BJ (cell line): ENCODE data around the gene DEFB132. TPM values are rescaled to one million over a fixed set of nuclear protein-coding genes. Genes with fewer than 3 reads are reported as not detected.

ENCODE experiments used
- CTCF ChIA-PET: fragments of 350-600 bp; formaldehyde crosslinking; extraction: SDS; loops from one replicate; lab custom pipeline; 2021; ENCODE audit warnings: antibody characterized with exemption, inconsistent platforms; lab: Yijun Ruan, JAX
- POLR2A ChIA-PET: fragments of 300-600 bp; sonication (Branson Sonifier 250); formaldehyde crosslinking; extraction: SDS; loops from one replicate; lab custom pipeline; 2021; ENCODE audit warnings: antibody characterized with exemption; lab: Charles Lee
- DNase-seq: peaks from one replicate; pipeline ENCODE4 v3.0.0-alpha.2; 2011; ENCODE audit warnings: low read depth
- H3K27me3 ChIP-seq: 2 replicates; pipeline ENCODE4 v1.6.0; 2011; ENCODE audit warnings: low read length; ENCODE audit not compliant: control insufficient read depth, insufficient read depth
- H3K36me3 ChIP-seq: 2 replicates; pipeline ENCODE4 v1.5.1; 2011; ENCODE audit warnings: low read length; ENCODE audit not compliant: control insufficient read depth, insufficient read depth
- H3K4me3 ChIP-seq: 2 replicates; pipeline ENCODE4 v1.5.1; 2011; ENCODE audit warnings: low read depth, mild to moderate bottlenecking, control low read depth, low read length
- polyA minus RNA-seq: library from RNA; depleted of rRNA, polyadenylated mRNA; stranded (reverse); fragments of >200 nt; gene quantifications from 2 replicates; pipeline ENCODE4 v1.2.3, GENCODE V29; 2011; rRNA and poly(A)+ RNA removed
- polyA plus RNA-seq: library from polyadenylated mRNA; depleted of rRNA; stranded (reverse); fragments of >200 nt; gene quantifications from 2 replicates; pipeline ENCODE4 v1.2.3, GENCODE V29; 2011; rRNA removed
- TF ChIP-seq, protein P1 (sequence below): IDR thresholded peaks from 2 replicates; pipeline ENCODE4 v1.5.1; 2011; ENCODE audit warnings: low read depth, mild to moderate bottlenecking, control low read depth, inconsistent platforms, low read length, moderate library complexity; ENCODE audit not compliant: insufficient read depth

DEFB132 gene, protein sequence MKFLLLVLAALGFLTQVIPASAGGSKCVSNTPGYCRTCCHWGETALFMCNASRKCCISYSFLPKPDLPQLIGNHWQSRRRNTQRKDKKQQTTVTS
- polyA plus RNA-seq (not detected in 2 replicates), polyA minus RNA-seq (not detected in 2 replicates)

DNA sequence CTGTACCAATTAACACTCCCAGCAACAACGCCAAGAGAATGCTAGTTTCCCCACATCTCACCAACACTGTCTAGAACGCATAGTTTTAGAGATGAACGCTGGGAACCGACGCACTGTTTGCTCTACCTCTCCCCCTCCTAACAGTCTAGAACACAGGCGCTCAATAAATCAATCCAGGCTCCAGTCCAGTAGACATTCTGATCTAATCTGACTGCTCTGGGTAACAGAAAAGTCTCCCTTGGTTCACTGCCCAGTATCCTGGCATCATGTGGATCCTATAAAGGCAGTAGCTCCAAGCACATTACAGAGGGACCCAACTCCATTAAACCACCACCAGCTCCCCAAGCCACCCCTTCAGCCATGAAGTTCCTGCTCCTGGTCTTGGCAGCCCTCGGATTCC, at the start of gene DEFB132:
DEFB132 (plus strand) TSS at position 306 of the 400 bp plus-strand sequence; CDS start at position 361, 55 bp downstream.
- no peak within 1 kb of the TSS for H3K4me3 ChIP-seq
- TF ChIP-seq, protein P1, sequence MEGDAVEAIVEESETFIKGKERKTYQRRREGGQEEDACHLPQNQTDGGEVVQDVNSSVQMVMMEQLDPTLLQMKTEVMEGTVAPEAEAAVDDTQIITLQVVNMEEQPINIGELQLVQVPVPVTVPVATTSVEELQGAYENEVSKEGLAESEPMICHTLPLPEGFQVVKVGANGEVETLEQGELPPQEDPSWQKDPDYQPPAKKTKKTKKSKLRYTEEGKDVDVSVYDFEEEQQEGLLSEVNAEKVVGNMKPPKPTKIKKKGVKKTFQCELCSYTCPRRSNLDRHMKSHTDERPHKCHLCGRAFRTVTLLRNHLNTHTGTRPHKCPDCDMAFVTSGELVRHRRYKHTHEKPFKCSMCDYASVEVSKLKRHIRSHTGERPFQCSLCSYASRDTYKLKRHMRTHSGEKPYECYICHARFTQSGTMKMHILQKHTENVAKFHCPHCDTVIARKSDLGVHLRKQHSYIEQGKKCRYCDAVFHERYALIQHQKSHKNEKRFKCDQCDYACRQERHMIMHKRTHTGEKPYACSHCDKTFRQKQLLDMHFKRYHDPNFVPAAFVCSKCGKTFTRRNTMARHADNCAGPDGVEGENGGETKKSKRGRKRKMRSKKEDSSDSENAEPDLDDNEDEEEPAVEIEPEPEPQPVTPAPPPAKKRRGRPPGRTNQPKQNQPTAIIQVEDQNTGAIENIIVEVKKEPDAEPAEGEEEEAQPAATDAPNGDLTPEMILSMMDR, result no peak
- ChIA-PET POLR2A (no interaction called here), CTCF (interaction anchor here (1.1 to 4.0 kb wide), 3 partner anchors 8 to 73 kb away, joined by 3 to 23 read pairs (median 14); no protein-coding TSS in a partner anchor)
- DNase-seq, result no peak
- peaks cover 4% of the 10 kb centered on the region for H3K27me3 ChIP-seq
- no peaks in the 10 kb centered on the region for H3K36me3 ChIP-seq

DNA sequence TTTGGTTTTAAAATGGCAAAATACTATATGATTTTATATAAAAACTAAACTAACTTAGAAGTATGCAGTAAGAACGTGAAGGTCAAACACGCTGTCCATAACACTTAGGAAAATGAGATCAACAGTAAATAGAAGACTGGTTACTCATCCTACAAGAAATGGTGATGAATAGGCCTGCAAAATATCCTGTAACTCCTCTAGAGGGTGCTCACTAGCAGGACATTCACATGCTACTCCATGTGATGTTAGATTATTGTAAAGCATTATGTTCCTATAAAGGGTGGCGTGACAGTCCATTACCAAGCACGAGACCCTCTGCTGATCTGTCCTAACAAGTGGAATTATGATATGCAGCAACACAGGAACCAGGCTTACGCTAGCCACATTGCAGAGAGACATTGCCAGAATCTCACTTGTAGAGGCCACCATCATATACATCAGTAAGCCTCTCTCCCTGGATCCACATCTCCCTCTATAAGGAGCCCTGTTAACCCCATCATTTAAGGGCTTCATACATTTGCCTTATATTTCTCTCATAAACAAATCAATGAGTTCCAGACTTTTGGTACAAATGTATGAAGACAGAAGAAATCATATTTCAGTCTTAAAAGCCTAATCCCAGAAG, 48.5 kb upstream of the DEFB132 start:
- peak; percentile 11 for DNase-seq
- no peaks in the 10 kb centered on the region; the same call in 1 of the 2 replicates for H3K27me3 ChIP-seq
- no peak overlapping the region for H3K4me3 ChIP-seq
- H3K36me3 ChIP-seq, result no peaks in the 10 kb centered on the region
- CTCF ChIA-PET, result interaction anchor here (1.0 to 1.5 kb wide), 6 partner anchors 10 to 121 kb away, joined by 3 to 13 read pairs (median 3); no protein-coding TSS in a partner anchor
- TF ChIP-seq, protein P1, result peak; percentile 70
- POLR2A ChIA-PET, result no interaction called here

DNA sequence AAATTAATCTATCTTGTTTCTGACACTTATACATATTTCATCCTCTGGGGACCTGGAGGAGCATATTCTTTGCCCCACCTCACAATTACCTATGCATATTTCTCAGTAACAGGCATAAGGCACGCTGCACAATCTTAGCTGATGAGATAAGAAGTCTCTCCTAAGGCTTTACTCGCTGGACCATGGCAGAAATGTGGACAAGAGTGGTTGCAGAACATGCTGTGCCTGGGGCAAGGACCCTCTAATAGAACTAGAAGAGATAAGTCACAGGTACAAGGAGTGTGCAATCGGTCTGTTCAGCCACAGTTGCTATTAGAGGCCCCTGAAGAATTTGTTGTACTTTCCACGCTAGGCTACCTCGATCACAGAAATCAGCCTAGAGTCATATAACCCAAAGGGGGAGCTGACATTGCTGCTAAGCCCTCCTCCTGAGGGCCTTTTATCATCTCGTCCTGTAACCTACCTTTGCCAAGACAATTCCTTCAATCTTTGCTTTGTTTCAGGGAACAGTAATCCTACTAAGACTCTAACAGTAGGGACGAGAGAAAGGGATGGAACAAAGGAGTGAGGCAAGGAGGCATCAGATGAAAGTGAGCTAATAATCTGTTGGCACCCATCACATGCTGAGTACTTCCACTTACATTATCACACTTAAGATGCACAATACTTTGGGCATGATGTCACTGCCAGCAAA, 46.6 kb upstream of the DEFB132 start:
- Histone ChIP-seq H3K4me3 (no peak overlapping the region), H3K27me3 (no peaks in the 10 kb centered on the region; the same call in 1 of the 2 replicates), H3K36me3 (no peaks in the 10 kb centered on the region)
- ChIA-PET POLR2A (no interaction called here), CTCF (interaction anchor here (1.1 to 1.9 kb wide), 4 partner anchors 9 to 120 kb away, joined by 3 to 10 read pairs (median 4); no protein-coding TSS in a partner anchor)
- TF ChIP-seq, protein P1, result no peak
- no peak for DNase-seq

DNA sequence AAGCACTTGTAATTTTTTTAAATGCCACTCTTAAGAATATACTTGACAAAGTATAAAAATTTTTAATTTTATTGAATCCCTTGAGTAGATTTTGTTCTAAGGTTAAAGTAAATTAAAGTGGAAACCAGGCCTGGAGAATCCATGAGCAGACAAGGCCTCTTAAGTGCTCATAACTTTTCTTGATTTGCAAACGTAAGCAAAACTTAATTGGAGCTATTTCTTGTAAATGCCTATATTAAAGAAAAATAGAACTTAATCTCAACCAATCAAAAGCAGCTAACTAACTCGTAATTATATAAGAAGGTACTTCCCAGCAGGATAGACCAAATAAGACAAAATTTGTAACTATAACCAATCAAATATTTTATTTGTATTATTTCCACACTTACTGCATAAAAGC, 43.1 kb upstream of the DEFB132 start:
- TF ChIP-seq, protein P1, result no peak
- H3K27me3 ChIP-seq, result peaks cover 4% of the 10 kb centered on the region
- DNase-seq, result no peak
- ChIA-PET CTCF (interaction anchor here (1.3 to 1.8 kb wide), 2 partner anchors 52 to 116 kb away, joined by 4 to 7 read pairs; no protein-coding TSS in a partner anchor), POLR2A (no interaction called here)
- no peak overlapping the region for H3K4me3 ChIP-seq
- H3K36me3 ChIP-seq, result no peaks in the 10 kb centered on the region

DNA sequence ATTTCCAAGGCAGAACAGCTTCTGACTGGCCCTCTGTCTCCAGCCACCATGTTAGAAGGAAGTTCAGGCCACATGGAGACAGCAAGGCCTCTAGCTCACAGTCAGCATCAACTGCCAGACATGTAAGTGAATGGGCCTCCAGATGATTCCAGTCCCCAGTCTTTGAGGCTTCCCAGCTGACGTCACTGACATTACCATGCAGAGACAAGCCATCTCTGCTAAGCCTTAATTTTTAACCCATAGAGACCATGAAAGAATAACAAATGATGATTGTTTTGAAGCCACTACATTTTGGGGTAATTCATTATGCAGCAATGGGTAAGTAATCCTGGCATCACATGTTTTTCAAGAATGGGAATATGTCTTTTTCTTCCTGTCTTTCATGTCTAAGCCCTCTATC, 41.7 kb upstream of the DEFB132 start:
- ChIA-PET CTCF (interaction anchor here (0.9 to 1.3 kb wide), 2 partner anchors 51 to 115 kb away, joined by 4 to 6 read pairs; no protein-coding TSS in a partner anchor), POLR2A (no interaction called here)
- no peak for DNase-seq
- H3K4me3 ChIP-seq, result no peak overlapping the region
- H3K36me3 ChIP-seq, result no peaks in the 10 kb centered on the region
- H3K27me3 ChIP-seq, result peaks cover 5% of the 10 kb centered on the region
- TF ChIP-seq, protein P1, result no peak
